GM18499 (cell line): Measurements from ENCODE around the gene ZNF84.
A peak's percentile ranks its signal among the peaks of the same experiment; 100 is the strongest.

Experiments
- ATAC-seq: cut with Tn5 transposase; IDR thresholded peaks from one replicate; pipeline ENCODE4 v1.9.1; 2021; ENCODE audit warnings: moderate number of reproducible peaks; ENCODE audit not compliant: insufficient read depth, unreplicated experiment

ZNF84 gene

DNA sequence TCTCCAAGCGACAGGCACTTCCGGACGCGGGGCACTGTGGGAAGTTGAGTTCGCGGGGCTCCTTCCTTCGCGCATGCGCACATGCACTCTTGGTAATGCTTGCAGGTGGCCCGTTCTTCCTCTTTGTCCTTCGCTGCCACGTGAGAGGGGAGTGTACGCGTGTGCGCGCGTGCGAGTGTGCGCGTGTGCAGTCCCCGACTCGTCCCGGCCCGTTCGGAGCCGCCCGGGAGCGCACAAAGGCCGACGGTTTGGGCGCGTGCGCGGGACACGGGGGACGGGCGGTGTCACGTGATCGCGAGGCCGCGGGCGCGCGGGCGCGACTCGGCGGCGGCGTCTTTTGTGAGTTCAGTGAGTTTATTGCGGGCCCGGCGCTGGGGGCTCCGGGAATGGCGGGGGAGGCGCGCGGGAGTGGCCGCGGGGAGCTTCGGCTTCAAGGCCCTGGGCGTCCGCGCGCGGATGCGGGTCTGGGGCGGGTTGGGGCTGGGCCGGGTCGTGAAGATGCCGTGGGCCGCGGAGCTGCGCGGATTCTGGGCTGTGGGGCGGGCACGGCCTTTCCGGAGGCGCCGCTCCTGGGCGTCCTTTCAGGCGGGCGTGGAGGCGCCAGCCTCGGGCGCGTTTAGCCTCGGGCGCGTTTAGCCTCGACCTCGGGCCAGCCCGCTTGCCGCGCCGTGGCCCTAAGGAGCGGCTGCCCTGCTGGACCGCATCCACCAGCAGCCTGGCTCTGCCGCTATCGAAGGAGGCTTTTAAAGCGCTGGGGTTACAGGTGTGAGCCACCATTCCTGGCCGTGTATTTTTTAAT lies at the start of gene ZNF84:
Gene ZNF84 (plus strand): TSS at position 303 of the 799 bp plus-strand sequence. CDS start 3,959 bp downstream, outside the sequence.
- ATAC-seq, result peak; percentile 73

DNA sequence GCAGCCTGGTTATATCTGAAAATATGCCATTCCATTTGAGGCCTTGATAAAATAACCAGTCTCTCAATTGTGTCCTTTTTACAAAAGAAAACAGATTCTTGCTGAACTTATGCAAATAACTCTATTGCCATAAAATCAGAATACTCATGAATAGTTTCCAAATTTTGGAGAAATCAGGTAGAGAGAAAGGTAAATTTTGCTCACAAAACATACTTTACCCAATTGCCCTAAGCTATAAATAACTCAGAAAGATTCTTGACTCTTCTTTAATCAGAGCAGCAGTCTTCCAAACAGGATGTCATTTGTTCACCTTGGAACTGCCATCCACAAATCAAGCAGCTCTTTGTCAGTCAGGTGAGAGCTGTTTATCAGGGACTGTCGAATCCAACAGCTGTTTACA lies 38.6 kb upstream of the ZNF84 start:
- ATAC-seq, result no peak

- no peak for ATAC-seq
These were observed 26.5 kb upstream of the ZNF84 start for GRCh38 chr12:133010657-133011297.

GRCh38 chr12:133023566-133023965 lies 13.7 kb upstream of the ZNF84 start:
- no peak for ATAC-seq

- no peak for ATAC-seq
These were observed 10.3 kb upstream of the ZNF84 start for GRCh38 chr12:133026996-133027395.

DNA sequence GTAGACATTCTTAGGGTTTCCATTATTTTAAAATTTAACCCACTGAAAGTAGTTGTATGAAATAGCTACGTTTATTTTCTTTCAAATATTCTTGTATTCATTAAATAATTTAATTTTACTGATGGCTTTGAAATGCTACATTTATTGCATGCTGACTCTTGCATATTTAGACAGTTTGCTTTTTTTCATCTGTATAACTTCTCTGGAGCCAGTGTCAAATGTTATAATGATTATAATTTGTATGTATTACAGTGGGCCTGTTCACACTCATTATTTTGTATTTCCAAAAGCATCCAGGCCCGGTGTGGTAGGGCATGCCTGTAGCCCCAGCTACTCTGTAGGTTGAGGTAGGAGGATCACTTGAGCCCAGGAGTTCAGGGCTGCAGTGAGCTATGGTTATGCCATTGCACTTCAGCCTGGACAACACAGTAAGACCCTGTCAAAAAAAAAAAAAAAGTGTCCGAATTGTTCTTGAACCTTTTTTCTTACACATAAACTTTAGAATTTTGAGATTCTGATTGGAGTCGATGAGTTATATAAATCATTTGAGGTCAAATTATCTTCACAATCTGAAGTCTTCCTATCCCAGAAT lies 905 bp downstream of the ZNF84 start:
- ATAC-seq, result no peak

GRCh38 chr12:133046698-133047097 lies 9.4 kb downstream of the ZNF84 start:
- no peak for ATAC-seq

DNA sequence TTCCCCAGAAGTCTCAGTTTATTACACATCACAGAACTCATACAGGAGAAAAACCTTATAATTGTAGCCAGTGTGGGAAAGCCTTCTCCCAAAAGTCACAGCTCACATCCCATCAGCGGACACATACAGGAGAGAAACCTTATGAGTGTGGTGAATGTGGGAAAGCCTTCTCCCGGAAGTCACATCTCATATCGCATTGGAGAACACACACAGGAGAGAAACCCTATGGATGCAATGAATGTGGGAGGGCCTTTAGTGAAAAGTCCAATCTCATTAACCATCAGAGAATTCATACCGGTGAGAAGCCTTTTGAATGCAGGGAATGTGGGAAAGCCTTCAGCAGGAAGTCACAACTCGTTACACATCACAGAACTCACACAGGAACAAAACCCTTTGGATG lies 20.1 kb downstream of the ZNF84 start:
- no peak for ATAC-seq

DNA sequence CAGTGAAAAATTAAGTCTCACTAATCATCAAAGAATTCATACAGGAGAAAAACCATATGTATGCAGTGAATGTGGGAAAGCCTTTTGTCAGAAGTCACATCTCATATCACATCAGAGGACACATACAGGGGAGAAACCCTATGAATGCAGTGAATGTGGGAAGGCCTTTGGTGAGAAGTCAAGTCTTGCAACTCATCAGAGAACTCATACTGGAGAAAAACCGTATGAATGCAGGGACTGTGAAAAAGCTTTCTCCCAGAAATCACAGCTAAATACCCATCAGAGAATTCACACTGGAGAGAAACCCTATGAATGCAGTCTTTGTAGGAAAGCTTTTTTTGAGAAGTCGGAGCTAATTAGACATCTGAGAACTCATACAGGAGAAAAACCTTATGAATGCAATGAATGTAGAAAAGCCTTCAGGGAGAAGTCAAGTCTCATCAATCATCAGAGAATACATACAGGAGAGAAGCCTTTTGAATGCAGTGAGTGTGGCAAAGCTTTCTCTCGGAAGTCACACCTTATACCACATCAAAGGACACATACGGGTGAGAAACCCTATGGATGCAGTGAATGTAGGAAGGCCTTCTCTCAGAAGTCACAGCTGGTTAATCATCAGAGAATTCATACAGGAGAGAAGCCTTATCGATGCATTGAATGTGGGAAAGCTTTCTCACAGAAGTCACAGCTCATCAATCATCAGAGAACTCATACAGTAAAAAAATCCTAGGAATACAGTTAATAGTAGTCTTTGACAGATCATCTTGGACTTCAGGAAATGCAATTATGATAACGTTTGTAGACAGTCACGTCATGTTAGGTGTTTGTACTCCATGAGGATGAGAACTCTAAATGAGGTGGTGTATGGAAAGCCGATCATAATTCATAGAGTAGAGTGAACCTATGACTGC lies 21.1 kb downstream of the ZNF84 start:
- ATAC-seq, result no peak

DNA sequence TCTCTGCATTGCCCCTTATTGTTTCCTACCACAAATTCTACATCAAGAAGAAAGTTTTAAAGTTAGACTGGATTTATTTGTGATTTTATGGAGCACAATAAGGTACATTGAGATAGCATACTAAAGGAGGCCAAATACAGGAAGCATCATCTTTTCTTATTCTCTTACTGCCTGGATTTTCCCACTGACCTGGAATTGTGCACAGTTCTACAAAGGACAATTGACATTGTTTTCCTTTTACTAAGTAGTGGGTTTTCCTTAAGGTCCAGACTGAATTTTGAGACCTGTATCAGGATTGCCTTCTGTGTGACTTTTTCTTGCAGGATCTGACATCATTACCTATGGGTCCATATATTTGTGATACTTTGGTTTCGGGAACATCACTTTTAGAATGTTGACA lies 24.6 kb downstream of the ZNF84 start:
- no peak for ATAC-seq

DNA sequence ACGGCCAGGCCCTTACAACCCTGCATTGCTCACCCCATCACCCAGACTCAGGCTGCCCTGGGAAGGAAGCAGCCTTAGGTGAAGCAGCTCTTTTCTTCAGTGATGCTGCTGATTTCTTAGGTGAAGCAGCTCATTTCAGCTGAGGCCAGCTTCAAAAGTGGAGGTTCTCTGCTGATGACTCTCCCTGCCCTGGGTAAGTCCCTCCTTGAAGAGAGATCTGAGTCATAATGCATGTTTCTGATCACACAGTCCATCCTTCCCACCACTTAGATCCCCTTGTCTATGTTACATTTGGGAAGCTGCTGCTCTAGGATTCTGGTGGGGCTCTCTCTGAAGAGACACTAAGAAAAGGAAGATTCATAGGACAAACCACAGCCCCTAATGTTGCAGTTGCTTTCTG lies 26.2 kb downstream of the ZNF84 start:
- ATAC-seq, result no peak

GRCh38 chr12:133073836-133074235 lies 36.5 kb downstream of the ZNF84 start:
- ATAC-seq, result no peak

- peak; percentile 58 for ATAC-seq
These were observed 42.7 kb downstream of the ZNF84 start for GRCh38 chr12:133080026-133080367.

GRCh38 chr12:133080368-133081158 lies 43.3 kb downstream of the ZNF84 start, which contains the start of gene ZNF140:
TSS of gene ZNF140 (plus strand) at chr12:133080923. CDS start at chr12:133081321, 398 bp downstream.
- ATAC-seq, result peak; percentile 61

DNA sequence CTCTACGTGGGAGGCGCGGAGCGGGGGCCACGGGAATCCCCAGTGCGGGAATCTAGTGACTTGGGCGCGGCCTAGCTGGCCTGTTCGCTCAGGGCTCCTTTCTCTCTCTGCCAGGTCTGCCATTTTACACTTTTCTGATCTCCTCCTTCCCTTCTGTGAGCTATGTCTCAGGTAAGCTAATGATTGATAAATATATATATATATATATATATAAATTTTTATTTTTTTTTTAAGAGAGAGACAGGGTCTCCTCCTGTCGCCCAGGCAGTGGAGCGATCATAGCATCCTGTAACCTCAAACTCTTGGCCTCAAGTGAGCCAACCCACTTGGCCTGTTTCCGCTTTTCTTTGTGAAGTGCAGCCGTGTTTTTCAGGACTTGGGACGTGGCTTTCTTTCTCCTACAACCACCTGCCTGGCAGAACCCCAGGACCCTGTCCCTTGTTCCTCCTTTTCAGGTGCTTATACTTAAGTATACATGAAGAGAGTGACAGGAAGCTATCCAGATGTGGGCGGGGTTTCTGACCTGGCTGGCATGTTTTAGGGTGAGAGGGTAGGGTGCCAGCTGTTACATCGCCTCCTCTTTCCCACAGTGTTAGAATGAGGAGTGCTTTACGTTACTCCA lies 44.0 kb downstream of the ZNF84 start:
- ATAC-seq, result peak; percentile 13

GRCh38 chr12:133083345-133083744 lies 46.0 kb downstream of the ZNF84 start:
- ATAC-seq, result no peak

DNA sequence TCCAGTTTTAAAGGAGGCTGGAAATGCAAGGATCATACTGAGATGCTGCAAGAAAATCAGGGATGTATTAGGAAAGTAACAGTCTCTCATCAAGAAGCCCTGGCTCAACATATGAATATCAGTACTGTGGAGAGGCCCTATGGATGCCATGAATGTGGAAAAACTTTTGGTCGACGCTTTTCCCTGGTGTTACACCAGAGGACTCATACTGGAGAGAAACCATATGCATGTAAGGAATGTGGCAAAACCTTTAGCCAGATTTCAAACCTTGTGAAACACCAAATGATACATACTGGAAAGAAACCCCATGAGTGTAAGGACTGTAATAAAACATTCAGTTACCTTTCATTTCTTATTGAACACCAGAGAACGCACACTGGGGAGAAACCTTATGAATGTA lies 68.3 kb downstream of the ZNF84 start:
- no peak for ATAC-seq

DNA sequence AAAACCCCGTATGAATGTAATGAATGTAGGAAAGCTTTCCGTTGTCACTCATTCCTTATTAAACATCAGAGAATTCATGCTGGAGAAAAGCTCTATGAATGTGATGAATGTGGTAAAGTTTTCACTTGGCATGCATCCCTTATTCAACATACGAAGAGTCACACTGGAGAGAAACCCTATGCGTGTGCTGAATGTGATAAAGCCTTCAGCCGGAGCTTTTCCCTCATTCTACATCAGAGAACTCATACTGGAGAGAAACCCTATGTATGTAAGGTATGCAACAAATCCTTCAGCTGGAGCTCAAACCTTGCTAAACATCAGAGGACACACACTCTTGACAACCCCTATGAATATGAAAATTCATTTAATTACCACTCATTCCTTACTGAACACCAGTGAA lies 68.9 kb downstream of the ZNF84 start:
- ATAC-seq, result no peak

DNA sequence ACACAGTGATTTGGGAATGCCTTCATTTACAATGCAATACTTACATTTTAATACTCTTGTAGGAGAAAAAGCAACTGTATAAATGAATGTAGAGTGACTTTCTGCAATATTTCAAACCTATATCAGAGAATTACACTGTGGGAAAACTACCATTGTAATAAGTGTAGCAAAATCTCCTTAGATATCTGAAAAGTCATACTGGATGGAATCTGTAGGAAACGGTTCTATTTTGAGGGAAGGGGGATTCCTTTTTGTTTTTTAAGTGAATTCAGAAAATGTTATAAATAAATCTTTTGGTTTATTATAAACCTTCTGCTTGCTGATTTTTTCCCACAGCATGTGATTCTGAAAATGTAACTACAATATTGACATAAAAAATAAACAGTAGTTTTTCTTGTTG lies 69.8 kb downstream of the ZNF84 start:
- no peak for ATAC-seq
